NCI-H510A (cell line): Measurements from ENCODE around the gene AKIRIN1.
"Not testable (repeated sequence)": the region's sequence is repeated elsewhere in the genome, so short reads cannot be mapped to it uniquely, and the experiment has no call there.

Experiments
- DNase-seq: peaks from one replicate; lab custom pipeline; 2025; lab: John Stamatoyannopoulos, UW

AKIRIN1 gene

GRCh38 chr1:39046613-39047210 lies 55.6 kb downstream of the AKIRIN1 start:
- DNase-seq, result no peak

- no peak for DNase-seq
Observed at GRCh38 chr1:39047374-39048229, 56.5 kb downstream of the AKIRIN1 start.

GRCh38 chr1:39048745-39049370 lies 57.8 kb downstream of the AKIRIN1 start:
- no peak for DNase-seq

- no peak for DNase-seq
Observed at GRCh38 chr1:39050001-39050400, 58.9 kb downstream of the AKIRIN1 start.

GRCh38 chr1:39051193-39051850 lies 60.2 kb downstream of the AKIRIN1 start:
- DNase-seq, result not testable (repeated sequence)

- DNase-seq, result no peak
Observed at GRCh38 chr1:39051956-39052355, 60.9 kb downstream of the AKIRIN1 start.

GRCh38 chr1:39055213-39055710 lies 64.2 kb downstream of the AKIRIN1 start:
- not testable (repeated sequence) for DNase-seq
